ENCODE data around the gene TTC34. TPM values are rescaled to one million over a fixed set of nuclear protein-coding genes. Genes with fewer than 3 reads are reported as not detected.

The TTC34 gene
- total RNA-seq, 1 experiment from 2014 or later = 1.3 TPM

DNA sequence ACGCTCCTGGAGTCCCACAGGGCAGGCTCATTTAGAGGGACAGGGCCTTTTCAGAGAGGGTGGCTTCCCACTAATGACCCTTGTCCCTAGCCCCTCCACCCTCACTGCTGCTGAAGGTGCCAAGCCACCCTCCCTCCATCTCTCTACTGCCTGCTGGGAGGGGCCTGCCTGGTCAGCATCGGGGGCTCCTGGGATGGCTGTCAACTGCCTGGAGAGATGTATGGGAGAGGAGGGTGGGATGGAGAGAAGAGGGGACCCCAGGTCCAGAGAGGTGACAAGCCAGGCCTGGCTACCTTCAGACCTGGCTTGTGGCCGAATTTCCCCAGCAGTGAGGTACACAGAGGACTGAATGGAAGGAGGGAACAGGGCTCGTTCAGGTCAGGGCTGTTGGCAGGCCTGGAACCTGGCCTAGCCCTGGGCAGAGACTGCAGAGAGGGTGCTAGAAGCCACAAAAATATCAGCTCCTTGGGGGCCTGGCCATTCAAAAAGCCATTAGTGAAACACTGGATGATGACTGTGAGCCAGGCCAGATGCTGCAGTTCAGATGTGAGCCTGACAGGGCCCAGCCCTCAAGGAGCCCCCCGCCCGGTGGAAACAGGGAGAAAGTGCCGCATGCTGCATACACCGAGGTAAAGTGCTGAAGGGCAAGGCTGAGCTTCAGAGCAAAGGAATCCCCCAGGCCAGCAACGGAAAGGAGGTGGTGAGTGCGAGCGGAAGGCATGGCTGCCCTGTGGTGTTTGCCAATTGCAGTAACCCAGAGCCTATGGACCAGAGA lies 188.7 kb downstream of the TTC34 start:
- H3K36me3 ChIP-seq (ENCODE audit: control insufficient read depth in 1 of 2, insufficient read depth in 2 of 2, low read length in 2 of 2) = no peaks in the 10 kb centered on the region
- H4K20me1 ChIP-seq (ENCODE audit: insufficient read depth) = no peaks in the 10 kb centered on the region
- H3K4me1 ChIP-seq (ENCODE audit: control insufficient read depth in 1 of 2, insufficient read depth in 2 of 2, low read length in 2 of 2) = peaks cover 11 to 16% of the 10 kb centered on the region in 2 experiments
- POLR2A ChIA-PET = interaction anchor here (0.6 kb wide), 1 partner anchor 185 kb away, joined by 5 read pairs; no protein-coding TSS in a partner anchor
- DNase-seq (ENCODE audit: low read depth, low spot score) = no peak
- H3K9me3 ChIP-seq (ENCODE audit: control insufficient read depth in 1 of 2, insufficient read depth in 1 of 2, low read depth in 1 of 2, low read length in 2 of 2) = peaks cover 0 to 8% of the 10 kb centered on the region in 2 experiments; a peak in 2 of 4 replicates
- no peak overlapping the region for H3K4me3 ChIP-seq (replicated peaks in 1 of 2; ENCODE audit: low read depth in 1 of 2, low read length in 2 of 2)
- ATAC-seq = no peak
- RAD21 ChIA-PET (ENCODE audit: low non-redundant PET in 1 of 2, low total read pairs in 2 of 2, uncharacterized antibody in 2 of 2, unreplicated experiment in 2 of 2) = interaction anchor here in 1 of 2 experiments (0.6 kb wide), 1 partner anchor 26 kb away, joined by 3 read pairs; no protein-coding TSS in a partner anchor
- TF ChIP-seq ELF1 (IDR thresholded peaks at IDR 0.05; ENCODE audit: borderline replicate concordance, low read depth) (no peak), SRF (IDR thresholded peaks at IDR 0.05; ENCODE audit: low read depth) (no peak), EGR1 (IDR thresholded peaks at IDR 0.05; ENCODE audit: low read depth) (no peak), RAD21 (IDR thresholded peaks at IDR 0.05; ENCODE audit: low read depth) (no peak), TCF7L2 (IDR thresholded peaks at IDR 0.05; ENCODE audit: borderline replicate concordance, extremely low read depth, insufficient read depth, insufficient read length) (no peak), ZNF274 (IDR thresholded peaks at IDR 0.05; ENCODE audit: low read depth, low read length) (no peak), CBX3 (IDR thresholded peaks at IDR 0.05; ENCODE audit: low read depth) (no peak), EZH2 (IDR thresholded peaks at IDR 0.05) (no peak), EZH2phosphoT487 (IDR thresholded peaks at IDR 0.05; ENCODE audit: borderline replicate concordance) (no peak), SIN3A (IDR thresholded peaks at IDR 0.05; ENCODE audit: low read depth) (no peak), JUND (IDR thresholded peaks at IDR 0.05) (no peak)
- TF ChIP-seq, protein P1, sequence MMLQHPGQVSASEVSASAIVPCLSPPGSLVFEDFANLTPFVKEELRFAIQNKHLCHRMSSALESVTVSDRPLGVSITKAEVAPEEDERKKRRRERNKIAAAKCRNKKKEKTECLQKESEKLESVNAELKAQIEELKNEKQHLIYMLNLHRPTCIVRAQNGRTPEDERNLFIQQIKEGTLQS (IDR thresholded peaks at IDR 0.05) = no peak
- TF ChIP-seq, protein P2, sequence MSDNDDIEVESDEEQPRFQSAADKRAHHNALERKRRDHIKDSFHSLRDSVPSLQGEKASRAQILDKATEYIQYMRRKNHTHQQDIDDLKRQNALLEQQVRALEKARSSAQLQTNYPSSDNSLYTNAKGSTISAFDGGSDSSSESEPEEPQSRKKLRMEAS (IDR thresholded peaks at IDR 0.05) = no peak
- TF ChIP-seq, protein P3, sequence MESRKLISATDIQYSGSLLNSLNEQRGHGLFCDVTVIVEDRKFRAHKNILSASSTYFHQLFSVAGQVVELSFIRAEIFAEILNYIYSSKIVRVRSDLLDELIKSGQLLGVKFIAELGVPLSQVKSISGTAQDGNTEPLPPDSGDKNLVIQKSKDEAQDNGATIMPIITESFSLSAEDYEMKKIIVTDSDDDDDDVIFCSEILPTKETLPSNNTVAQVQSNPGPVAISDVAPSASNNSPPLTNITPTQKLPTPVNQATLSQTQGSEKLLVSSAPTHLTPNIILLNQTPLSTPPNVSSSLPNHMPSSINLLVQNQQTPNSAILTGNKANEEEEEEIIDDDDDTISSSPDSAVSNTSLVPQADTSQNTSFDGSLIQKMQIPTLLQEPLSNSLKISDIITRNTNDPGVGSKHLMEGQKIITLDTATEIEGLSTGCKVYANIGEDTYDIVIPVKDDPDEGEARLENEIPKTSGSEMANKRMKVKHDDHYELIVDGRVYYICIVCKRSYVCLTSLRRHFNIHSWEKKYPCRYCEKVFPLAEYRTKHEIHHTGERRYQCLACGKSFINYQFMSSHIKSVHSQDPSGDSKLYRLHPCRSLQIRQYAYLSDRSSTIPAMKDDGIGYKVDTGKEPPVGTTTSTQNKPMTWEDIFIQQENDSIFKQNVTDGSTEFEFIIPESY (IDR thresholded peaks at IDR 0.05; ENCODE audit: extremely low read depth, insufficient replicate concordance, low read length) = no peak
- H2AFZ ChIP-seq (ENCODE audit: low read depth, low read length, poor library complexity, severe bottlenecking) = no peak overlapping the region
- no peaks in the 10 kb centered on the region for H3K79me2 ChIP-seq (ENCODE audit: insufficient read depth, low read length)
- CTCF ChIA-PET = no interaction called here
- H3K9ac ChIP-seq (ENCODE audit: low read length) = no peak overlapping the region
- no TSS peak for BruUV-seq (replicated peaks)
- no peaks in the 10 kb centered on the region for H3K9me2 ChIP-seq (ENCODE audit: insufficient read depth)
- H3K27me3 ChIP-seq (ENCODE audit: insufficient read depth, low read length) = no peaks in the 10 kb centered on the region; the same call in 1 of the 2 replicates
- no peak overlapping the region for H3K4me2 ChIP-seq (ENCODE audit: low read length)
- intact Hi-C loops (cut with micrococcal nuclease) = no loop called here
- no peak overlapping the region for H3K27ac ChIP-seq (ENCODE audit: low read depth, low read length)
